ENCODE data around the gene C1orf87.

GRCh38 chr1:59949648-59950047 is 123.9 kb downstream of the C1orf87 start:
- TF ChIP-seq CTCF (IDR thresholded peaks at IDR 0.05 in 4 of 5, conservative IDR thresholded peaks at IDR 0.05 in 1 of 5) (no peak), POLR2A (IDR thresholded peaks at IDR 0.05) (no peak)
